Measurements from ENCODE around the gene NEK1. TPM values are rescaled to one million over a fixed set of nuclear protein-coding genes. Genes with fewer than 3 reads are reported as not detected.
A peak's percentile ranks its signal among the peaks of the same experiment; 100 is the strongest.

Gene NEK1
- total RNA-seq, 2 experiments from 2014 or later = 12.1 to 13.1 TPM

DNA sequence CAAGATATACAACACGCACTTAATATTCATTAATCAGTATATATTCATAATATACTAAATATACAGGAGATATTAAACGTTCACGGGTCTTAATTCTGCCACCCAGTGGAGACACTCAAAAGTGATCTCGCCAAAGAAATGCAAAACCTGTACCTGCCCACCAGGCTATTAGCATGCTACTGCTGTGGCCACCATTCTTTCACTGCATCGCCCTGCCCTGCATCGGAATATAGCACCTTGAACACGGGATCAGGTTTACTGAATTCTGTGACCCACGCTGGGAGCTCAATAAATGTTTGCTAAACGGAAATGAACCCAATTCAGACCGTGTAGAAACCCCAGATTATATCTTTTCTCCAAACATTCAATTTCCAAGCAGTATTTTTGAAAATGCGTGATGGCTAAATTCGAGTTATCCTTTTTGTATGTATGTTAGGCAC, 7.2 kb upstream of the NEK1 start:
- Mint-ChIP-seq H3K36me3 (peaks cover 4% of the 10 kb centered on the region), H3K27ac (peak overlapping the region; percentile 99), H3K4me3 (peak overlapping the region; percentile 99), H3K9me3 (peaks cover 3% of the 10 kb centered on the region), H3K27me3 (no peaks in the 10 kb centered on the region), H3K4me1 (peaks cover 50% of the 10 kb centered on the region)
- DNase-seq = peak; percentile 46

DNA sequence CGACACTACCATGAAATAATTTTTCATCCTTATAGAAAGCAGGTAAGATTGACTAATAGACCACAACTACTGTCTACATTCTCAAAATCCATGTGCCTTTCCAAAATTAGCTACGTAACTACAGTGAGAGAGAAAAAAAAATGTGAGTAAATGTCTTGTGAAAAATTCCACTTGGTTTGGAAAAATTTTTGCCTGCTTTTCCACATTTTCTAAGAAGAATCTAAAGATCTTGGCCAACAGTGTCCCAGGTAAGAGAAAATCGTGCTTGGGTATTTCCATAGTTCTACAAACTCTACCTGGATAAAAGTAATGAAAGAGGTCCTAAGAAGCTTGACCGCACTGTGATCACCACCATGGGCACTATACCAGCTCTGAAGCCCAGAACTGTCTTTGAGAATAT, 6.6 kb upstream of the NEK1 start:
- Mint-ChIP-seq H3K4me3 (peak overlapping the region; percentile 99), H3K27ac (peak overlapping the region; percentile 99), H3K27me3 (no peaks in the 10 kb centered on the region), H3K36me3 (peaks cover 4% of the 10 kb centered on the region), H3K4me1 (peaks cover 50% of the 10 kb centered on the region), H3K9me3 (peaks cover 3% of the 10 kb centered on the region)
- DNase-seq = no peak

GRCh38 chr4:169618286-169618685, 5.9 kb upstream of the NEK1 start:
- Mint-ChIP-seq H3K9me3 (no peaks in the 10 kb centered on the region), H3K36me3 (peaks cover 1% of the 10 kb centered on the region), H3K27me3 (no peaks in the 10 kb centered on the region), H3K4me1 (peaks cover 49% of the 10 kb centered on the region), H3K4me3 (no peak overlapping the region), H3K27ac (peak overlapping the region; percentile 99)
- DNase-seq = no peak

- Mint-ChIP-seq H3K36me3 (peaks cover 1% of the 10 kb centered on the region), H3K4me3 (no peak overlapping the region), H3K4me1 (peaks cover 47% of the 10 kb centered on the region), H3K9me3 (no peaks in the 10 kb centered on the region), H3K27ac (no peak overlapping the region), H3K27me3 (no peaks in the 10 kb centered on the region)
- no peak for DNase-seq
These were observed 4.9 kb upstream of the NEK1 start for GRCh38 chr4:169617306-169617705.

- H3K27ac Mint-ChIP-seq = no peak overlapping the region
- H3K4me1 Mint-ChIP-seq = peaks cover 42% of the 10 kb centered on the region
- no peak for DNase-seq
These were observed 4.5 kb upstream of the NEK1 start for GRCh38 chr4:169616846-169617245.

DNA sequence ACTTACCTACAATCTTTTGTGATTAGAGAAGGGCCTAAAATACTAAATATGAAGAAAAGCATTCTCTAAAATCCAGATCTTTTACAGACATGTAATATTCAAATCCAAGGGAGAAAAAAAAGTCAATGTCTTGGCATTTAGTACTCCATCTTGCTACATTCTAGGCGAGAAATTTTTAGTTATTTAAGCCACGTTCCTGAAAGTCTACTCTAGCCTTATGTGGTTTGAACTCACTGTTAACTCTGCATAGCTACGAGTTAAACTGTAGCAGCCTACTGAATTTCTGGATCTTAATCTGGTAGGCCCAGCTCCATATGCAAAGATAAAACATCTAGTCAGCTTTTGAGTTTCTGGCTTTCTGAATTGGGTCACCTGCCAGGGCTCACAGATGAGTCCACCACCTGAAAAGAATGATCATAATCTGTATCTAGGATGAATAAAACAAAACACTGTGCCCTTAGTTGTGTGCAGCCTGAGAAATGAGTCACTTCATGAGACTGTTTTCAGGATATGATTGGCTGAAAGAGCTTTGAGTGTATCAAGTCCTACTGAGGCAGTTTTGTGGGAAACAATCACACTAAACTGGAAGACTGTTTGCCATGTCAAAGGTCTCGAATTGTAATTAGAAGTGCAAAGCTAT, 3.2 kb upstream of the NEK1 start:
- peak; percentile 14 for DNase-seq
- no peak overlapping the region for H3K4me3 Mint-ChIP-seq
- H3K4me1 Mint-ChIP-seq = peaks cover 47% of the 10 kb centered on the region

More at GRCh38 chr4:169616846-169617245, 4.5 kb upstream of the NEK1 start:
- Mint-ChIP-seq H3K36me3 (peaks cover 1% of the 10 kb centered on the region), H3K4me3 (no peak overlapping the region), H3K27me3 (no peaks in the 10 kb centered on the region), H3K9me3 (no peaks in the 10 kb centered on the region)

DNA sequence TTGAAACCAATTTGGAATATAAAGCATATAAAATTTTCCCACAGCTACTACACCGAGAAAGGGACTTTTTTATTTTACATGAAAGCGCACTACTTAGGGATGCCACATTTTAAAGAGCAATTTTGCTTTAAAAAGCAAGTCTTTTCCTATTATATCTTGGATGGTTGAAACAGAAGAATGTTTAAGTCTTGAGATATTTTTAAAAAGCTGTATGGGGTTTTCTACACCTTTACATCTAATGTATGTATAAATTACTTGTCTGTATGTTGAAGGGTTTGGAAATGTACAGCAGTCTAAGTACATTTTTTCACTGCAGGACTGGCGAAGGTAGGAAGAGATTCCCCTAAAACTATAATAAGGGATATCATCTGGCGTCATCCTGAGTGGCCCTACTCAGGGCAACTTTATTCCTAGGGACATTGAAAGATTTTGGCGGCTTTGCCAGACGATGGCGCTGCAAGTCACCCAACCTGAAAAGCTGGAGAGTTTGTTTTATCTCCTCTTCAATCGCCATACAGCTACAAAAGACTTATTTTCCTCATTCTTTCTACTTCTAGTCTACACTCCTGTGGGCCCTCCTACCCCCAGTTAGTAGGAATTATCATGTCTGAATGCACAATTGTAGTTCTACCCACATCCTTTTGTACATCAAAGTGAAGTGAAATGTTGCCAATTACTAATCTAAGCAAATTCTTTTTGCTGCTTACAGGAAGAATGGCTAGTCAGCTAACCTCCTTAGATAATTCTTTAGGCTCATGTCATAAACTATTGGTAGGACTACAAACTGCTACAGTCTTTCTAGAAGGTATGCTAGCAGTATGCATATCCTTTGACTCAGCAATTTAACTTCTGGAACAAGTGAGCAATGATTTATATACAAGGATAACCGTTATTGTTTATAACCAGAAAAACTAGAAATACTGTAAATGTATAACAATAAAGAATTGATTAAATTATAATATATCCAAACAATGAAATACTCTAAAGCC, 782 bp upstream of the NEK1 start:
- no peaks in the 10 kb centered on the region for H3K36me3 Mint-ChIP-seq
- H3K4me3 Mint-ChIP-seq = peak overlapping the region; percentile 92
- peak; percentile 54 for DNase-seq
- H3K9me3 Mint-ChIP-seq = no peaks in the 10 kb centered on the region
- H3K27ac Mint-ChIP-seq = peak overlapping the region; percentile 98
- no peaks in the 10 kb centered on the region for H3K27me3 Mint-ChIP-seq
- peaks cover 39% of the 10 kb centered on the region for H3K4me1 Mint-ChIP-seq

More for the DNA sequence above, 3.2 kb upstream of the NEK1 start:
- Mint-ChIP-seq H3K27ac (peak overlapping the region; percentile 47), H3K9me3 (no peaks in the 10 kb centered on the region), H3K27me3 (no peaks in the 10 kb centered on the region), H3K36me3 (peaks cover 1% of the 10 kb centered on the region)

DNA sequence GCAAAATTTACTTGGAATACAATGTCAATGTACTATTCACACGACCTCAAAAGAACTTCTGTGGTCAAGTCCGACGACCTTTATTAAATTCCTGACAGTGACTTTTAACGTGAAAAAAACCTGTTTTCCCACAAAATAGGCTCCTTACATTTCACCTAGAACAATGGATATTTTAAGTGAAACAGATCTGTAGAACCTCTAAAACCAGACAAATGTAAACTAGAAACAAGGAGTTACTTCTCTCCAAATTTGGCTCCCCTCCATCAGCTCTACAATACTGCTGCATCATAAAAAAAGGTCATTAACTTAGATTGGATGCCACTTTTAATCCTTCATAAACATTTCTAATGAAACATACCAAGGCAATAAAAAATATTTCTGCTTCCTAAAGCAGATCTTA, 1.2 kb downstream of the NEK1 start:
- H3K27me3 Mint-ChIP-seq = no peaks in the 10 kb centered on the region
- peaks cover 38% of the 10 kb centered on the region for H3K4me1 Mint-ChIP-seq
- H3K27ac Mint-ChIP-seq = peak overlapping the region; percentile 29
- peak overlapping the region; percentile 92 for H3K4me3 Mint-ChIP-seq
- peaks cover 8% of the 10 kb centered on the region for H3K36me3 Mint-ChIP-seq
- H3K9me3 Mint-ChIP-seq = no peaks in the 10 kb centered on the region
- no peak for DNase-seq

GRCh38 chr4:169604903-169605331, 7.5 kb downstream of the NEK1 start:
- H3K36me3 Mint-ChIP-seq = peaks cover 10% of the 10 kb centered on the region

DNA sequence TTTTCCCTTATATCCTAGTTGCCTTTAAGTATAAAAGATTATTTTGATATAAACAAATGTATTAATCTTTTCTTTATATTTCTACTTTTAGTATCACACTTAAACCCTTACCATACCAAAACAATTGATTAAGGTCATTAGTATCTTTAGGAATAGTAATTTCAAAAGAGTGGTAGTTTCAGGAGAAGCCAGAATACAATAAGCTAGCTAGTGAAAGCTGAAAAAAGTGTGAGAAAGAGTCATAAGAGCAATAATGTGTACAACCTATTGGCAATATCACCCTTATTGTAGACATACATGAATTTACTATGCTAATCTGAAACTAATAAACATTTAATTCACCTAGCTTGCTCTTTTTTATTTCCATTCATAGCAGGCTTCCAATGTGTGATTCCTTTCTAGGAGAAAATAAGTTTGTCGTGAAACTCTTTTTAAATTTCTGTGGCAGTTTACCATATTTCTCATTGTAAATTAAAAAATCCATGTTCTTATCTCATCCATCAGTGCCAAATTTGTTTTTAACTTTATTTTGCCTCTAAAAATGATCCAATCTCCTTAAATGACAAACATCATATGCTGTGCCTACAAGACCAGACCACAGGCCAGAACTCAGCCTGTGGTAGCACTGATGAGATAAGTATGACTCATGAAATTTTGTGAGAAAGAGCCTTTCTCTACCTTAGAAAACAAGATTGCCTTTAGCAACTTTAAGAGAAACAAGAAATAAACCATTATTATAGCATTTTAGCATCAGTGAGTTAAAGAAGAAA, 8.1 kb downstream of the NEK1 start:
- Mint-ChIP-seq H3K27ac (no peak overlapping the region), H3K36me3 (peaks cover 10% of the 10 kb centered on the region), H3K27me3 (no peaks in the 10 kb centered on the region), H3K9me3 (no peaks in the 10 kb centered on the region), H3K4me1 (peaks cover 24% of the 10 kb centered on the region), H3K4me3 (no peak overlapping the region)
- DNase-seq = no peak

More at GRCh38 chr4:169604903-169605331, 7.5 kb downstream of the NEK1 start:
- no peak for DNase-seq
- no peak overlapping the region for H3K27ac Mint-ChIP-seq
- no peak overlapping the region for H3K4me3 Mint-ChIP-seq
- no peaks in the 10 kb centered on the region for H3K27me3 Mint-ChIP-seq
- H3K9me3 Mint-ChIP-seq = no peaks in the 10 kb centered on the region
- H3K4me1 Mint-ChIP-seq = peaks cover 24% of the 10 kb centered on the region

GRCh38 chr4:169603312-169603711, 9.1 kb downstream of the NEK1 start:
- Mint-ChIP-seq H3K36me3 (peaks cover 10% of the 10 kb centered on the region), H3K27me3 (no peaks in the 10 kb centered on the region), H3K4me3 (no peak overlapping the region), H3K27ac (no peak overlapping the region), H3K9me3 (no peaks in the 10 kb centered on the region), H3K4me1 (peaks cover 24% of the 10 kb centered on the region)
- DNase-seq = no peak

- peaks cover 14% of the 10 kb centered on the region for H3K4me1 Mint-ChIP-seq
- H3K27ac Mint-ChIP-seq = no peak overlapping the region
- H3K36me3 Mint-ChIP-seq = peaks cover 3% of the 10 kb centered on the region
- no peaks in the 10 kb centered on the region for H3K9me3 Mint-ChIP-seq
- H3K27me3 Mint-ChIP-seq = no peaks in the 10 kb centered on the region
- no peak for DNase-seq
- no peak overlapping the region for H3K4me3 Mint-ChIP-seq
These were observed 11.2 kb downstream of the NEK1 start for GRCh38 chr4:169601016-169601771.

GRCh38 chr4:169594560-169595195, 17.7 kb downstream of the NEK1 start:
- H3K36me3 Mint-ChIP-seq = peaks cover 6% of the 10 kb centered on the region
- no peak overlapping the region for H3K4me3 Mint-ChIP-seq
- no peaks in the 10 kb centered on the region for H3K9me3 Mint-ChIP-seq
- no peaks in the 10 kb centered on the region for H3K27me3 Mint-ChIP-seq
- no peak for DNase-seq
- H3K4me1 Mint-ChIP-seq = no peaks in the 10 kb centered on the region
- no peak overlapping the region for H3K27ac Mint-ChIP-seq

DNA sequence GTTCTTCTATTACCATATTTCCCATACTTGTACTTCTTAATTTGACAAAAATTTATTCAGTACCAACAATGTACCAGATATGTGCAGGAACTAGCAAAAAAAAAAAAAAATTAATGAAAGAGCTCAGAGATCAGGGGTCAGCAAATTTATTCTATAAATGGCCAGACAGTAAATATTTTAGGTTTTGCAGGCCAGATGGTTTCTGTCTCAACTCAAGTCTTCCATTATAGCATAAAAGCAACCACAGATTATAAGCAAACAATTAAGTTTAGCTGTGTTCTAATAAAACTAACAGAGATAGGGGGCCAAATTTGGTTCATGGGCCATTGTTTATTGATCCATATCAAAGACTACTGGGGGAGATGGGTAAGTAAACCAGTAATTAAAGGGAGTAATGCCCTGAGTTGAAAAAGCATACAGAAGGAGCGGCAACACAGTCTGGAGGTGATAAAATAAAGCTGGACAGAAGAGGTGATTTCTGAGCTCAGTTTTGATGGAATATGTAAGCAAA, 19.3 kb downstream of the NEK1 start:
- Mint-ChIP-seq H3K4me3 (no peak overlapping the region), H3K9me3 (no peaks in the 10 kb centered on the region), H3K27ac (no peak overlapping the region), H3K36me3 (peaks cover 6% of the 10 kb centered on the region), H3K27me3 (no peaks in the 10 kb centered on the region), H3K4me1 (no peaks in the 10 kb centered on the region)
- no peak for DNase-seq
